GM21717 (cell line): Measurements from ENCODE around the gene LIG4.

Source experiments
- ATAC-seq: cut with Tn5 transposase; IDR thresholded peaks from one replicate; pipeline ENCODE4 v1.9.1; 2021; ENCODE audit warnings: mild to moderate bottlenecking, moderate library complexity; ENCODE audit not compliant: unreplicated experiment

LIG4 gene

DNA sequence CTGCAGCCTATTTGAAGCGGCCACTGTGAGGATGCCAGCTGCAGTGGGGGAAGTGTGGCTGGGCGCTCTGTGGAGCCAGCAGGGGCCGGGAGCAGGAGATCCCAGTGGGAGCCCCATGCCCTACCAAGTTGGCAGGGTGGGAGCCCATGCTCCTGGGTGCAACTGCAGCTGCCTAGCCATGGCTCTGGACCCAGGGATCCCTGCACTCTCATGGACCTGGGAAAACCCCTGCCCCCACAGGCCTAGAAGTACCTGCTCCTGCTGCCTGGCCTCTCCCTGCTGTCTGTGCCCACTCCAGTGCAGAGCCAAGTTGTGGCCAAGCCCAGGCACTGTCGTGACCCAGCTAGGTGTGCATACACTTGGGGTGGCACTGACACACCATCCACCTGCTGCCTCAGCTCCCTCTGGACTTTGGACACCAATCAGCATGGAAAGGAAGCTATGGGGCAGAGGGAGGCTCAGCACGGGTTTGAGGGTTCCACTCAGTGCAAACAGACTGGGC is 20.9 kb downstream of the LIG4 start:
- no peak for ATAC-seq

DNA sequence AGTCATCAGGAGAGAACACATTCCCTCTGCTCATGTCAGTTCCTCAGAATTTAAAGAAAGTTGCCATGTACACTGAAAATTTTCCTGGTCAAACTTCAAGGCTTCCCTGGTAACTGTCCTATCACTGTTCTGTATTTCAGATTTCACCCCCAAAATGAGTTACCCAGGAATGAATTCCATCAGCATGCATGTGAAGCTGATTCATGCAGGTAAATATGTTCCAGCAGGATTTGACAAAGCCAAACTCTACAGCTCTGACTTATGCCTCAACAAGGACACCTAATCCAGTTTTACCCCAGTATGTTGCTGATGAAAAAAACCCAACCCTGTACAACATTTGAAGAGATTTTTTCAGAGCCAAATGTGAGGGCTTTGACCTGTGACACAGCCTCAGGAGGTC is 21.5 kb downstream of the LIG4 start:
- ATAC-seq: no peak

DNA sequence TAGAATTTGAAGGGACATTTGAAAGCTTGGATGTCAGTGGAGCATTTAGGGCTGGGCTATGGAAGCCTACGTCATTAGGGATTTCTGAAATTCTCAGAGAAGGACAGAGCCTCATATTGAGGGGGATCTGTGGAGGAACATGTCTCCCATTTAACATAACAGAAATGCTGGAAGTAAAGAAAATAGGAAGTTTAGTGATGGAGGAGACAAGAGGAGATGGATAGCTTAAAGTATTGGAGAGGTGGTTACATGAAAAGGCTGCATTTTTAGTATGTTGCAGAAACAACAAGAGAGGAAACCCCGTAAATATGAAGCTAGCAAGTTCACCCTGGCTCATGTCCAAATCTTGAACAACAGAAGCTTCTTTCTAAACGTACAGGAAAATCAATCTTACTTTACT is 24.4 kb downstream of the LIG4 start:
- ATAC-seq: no peak

DNA sequence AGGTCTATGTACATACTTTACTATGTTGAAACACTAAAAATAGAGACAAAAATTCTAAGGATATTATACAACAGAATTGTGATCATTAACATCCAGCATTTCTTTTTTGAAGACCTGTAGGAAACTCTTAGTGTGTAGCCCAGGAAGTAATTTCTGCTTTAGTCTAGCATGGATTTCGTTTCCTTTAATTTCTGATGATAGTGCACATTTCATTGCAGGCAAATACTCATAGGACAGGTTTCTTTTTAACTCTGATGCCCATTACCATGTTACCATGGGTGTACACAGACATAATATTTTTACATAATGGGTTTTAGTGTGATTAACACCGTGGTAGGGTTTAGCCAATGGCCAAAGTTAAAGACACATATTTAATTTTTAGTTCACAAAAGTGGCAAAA is 27.1 kb downstream of the LIG4 start:
- ATAC-seq: no peak

DNA sequence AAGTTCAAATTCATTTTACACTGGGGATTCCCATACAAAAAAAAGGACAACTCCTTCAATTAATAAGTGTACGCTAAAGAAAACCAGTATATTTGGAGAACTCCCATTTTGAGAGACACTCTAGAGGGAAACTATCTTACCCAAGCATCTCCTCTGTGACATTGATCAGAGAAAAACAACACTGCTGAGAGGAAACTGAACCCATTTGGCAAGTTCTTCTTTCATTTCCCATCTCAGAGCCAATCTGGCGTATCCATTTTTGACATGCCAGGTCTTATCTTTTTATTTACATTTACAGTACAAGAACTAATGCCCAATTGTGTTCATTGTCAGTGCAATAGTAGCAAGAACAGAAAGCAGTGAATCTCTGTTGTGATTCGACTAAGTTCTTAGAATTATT is 30.1 kb downstream of the LIG4 start:
- ATAC-seq: no peak

DNA sequence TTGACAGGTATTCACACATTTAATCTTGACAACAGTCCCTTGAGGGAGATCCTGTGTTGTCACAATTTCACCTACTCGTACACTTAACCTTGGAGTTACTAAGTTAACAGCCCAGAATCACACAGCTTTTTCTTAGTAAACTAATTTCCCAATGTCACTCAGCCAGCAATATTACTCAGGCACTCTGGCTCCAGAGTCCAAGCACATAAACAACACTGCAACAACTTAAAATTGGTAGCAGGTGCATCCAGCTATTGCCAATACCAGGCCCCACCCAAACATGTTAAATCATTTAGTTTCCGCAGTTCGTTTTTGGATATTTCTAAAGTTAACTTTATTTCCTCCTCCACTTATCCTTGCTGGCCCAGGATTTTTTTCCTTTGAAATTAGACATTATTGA is 32.7 kb downstream of the LIG4 start:
- no peak for ATAC-seq

DNA sequence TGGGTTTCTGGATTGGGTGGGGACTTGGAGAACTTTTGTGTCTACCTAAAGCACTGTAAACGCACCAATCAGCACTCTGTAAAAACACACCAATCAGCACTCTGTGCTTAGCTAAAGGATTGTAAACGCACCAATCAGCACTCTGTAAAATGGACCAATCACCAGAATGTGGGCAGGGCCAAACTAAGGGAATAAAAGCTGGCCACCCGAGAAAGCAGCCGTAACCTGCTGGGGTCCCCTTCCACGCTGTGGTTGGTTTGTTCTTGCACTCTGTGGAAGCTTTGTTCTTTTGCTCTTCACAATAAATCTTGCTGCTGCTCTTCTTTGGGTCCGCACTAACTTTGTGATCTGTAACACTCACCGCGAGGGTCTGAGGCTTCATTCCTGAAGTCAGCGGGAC is 37.3 kb downstream of the LIG4 start:
- no peak for ATAC-seq

DNA sequence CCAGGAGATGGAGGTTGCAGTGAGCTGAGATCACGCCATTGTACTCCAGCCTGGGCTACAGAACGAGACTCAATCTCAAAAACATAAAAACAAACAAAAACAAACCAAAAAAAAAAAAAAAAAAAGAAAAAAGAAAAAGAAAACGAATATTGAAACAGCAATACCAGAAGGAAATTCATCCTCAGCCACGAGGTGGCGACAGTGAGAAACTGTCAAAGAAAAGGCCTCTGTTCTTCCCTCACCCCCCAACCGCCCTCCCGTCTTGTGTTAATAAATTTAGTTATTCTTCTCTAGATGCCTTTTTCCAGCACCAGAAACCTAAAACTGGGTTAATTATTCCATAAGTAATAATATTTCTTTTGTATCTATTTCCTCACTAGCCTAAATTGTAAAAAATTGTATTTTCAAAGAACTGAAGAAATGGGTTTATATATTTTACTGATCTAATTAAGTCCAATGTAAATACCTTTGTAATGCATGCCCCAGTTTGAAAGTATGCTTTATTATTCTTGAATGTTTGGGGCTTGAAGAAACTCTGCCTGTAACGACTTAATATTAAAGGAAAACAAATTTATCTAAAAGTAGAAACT is 38.6 kb downstream of the LIG4 start:
- no peak for ATAC-seq

DNA sequence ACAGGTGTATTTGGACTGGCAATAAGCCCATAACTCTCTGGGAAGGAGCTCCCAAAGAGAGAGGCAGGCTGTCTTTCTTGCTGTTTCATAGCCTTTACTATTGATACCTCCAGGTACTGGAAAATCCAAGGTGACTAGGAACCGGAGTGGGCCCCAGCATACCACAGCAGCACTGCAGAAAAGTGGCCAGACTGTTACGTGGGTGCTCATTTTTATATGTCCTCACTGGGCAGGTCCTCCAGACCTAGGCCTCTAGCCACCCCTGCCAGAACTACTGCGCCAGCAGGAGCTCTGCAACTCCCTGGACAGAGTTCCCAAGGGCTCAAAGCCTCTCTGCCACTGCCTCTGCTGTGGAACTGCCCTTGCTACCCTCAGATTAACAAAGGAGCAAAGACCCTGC is 46.4 kb downstream of the LIG4 start:
- ATAC-seq: no peak

DNA sequence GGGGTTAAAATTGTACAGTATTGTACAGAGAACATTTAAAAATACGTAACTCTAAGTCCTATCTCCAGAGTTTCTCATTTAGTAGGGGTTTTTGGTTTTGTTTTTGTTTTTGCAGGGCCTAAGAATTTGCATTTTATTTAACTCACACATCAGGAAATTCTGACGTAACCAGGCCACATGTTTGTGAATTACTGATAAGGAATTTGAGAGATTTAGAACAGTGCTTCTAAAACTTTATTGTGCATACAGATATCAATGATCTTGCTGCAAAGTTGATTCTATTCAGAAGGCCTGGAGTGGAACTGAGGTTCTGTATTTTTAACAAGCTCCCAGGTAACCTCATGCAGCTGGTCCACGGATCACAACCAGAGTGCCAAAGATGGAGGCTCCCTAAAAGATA is 49.3 kb downstream of the LIG4 start:
- ATAC-seq: no peak

DNA sequence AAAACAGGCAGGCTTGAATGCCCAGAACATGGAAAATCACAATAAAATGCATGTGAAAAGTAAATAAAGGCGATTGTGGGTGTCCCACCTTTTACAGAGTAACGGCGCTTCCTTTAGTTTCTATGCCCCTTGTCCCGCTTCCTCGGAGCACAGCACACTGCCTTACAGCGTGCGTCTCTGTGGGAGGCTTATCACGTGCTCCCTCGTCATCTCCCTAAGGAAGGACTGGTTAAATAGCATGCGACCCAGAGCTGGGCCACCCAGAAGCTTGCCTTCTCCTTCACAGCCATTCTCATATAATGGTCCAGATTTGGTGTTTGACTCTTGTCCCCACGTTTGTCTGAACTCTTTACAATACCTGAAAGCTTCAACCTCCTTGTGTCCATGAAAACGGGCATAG is 56.6 kb downstream of the LIG4 start:
- ATAC-seq: no peak
